ENCODE data around the gene PADI4. TPM values are rescaled to one million over a fixed set of nuclear protein-coding genes. Genes with fewer than 3 reads are reported as not detected.

PADI4 gene, protein sequence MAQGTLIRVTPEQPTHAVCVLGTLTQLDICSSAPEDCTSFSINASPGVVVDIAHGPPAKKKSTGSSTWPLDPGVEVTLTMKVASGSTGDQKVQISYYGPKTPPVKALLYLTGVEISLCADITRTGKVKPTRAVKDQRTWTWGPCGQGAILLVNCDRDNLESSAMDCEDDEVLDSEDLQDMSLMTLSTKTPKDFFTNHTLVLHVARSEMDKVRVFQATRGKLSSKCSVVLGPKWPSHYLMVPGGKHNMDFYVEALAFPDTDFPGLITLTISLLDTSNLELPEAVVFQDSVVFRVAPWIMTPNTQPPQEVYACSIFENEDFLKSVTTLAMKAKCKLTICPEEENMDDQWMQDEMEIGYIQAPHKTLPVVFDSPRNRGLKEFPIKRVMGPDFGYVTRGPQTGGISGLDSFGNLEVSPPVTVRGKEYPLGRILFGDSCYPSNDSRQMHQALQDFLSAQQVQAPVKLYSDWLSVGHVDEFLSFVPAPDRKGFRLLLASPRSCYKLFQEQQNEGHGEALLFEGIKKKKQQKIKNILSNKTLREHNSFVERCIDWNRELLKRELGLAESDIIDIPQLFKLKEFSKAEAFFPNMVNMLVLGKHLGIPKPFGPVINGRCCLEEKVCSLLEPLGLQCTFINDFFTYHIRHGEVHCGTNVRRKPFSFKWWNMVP
- total RNA-seq, result under 1 TPM; 0.08 to 0.71 (median 0.66) TPM

DNA sequence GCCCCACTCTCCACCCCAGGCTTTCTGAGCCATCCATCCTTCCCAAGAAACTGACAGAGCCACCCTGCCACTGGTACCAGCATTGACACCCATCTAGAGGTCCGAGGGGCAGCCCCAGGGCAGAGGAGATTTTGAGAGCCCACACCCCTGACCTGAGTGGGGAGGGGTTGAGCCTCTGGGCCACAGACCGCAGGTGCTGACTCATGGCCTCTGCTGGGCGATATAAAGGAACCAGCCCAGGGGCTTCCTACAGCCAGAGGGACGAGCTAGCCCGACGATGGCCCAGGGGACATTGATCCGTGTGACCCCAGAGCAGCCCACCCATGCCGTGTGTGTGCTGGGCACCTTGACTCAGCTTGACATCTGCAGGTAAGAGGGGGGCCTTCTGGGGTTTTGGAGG is at the start of gene PADI4:
PADI4 (plus strand) TSS at position 252 of the 400 bp plus-strand sequence; CDS start at position 278, 26 bp downstream.
- DNase-seq (no peak), ATAC-seq (no peak)
- Mint-ChIP-seq H3K36me3 (ENCODE audit: insufficient read depth) (no peaks in the 10 kb centered on the region), H3K4me1 (ENCODE audit: low read depth) (peaks cover 6% of the 10 kb centered on the region), H3K27me3 (ENCODE audit: low read depth) (peaks cover 30% of the 10 kb centered on the region), H3K4me3 (no peak within 1 kb of the TSS), H3K9me3 (peaks cover under 1% of the 10 kb centered on the region)

DNA sequence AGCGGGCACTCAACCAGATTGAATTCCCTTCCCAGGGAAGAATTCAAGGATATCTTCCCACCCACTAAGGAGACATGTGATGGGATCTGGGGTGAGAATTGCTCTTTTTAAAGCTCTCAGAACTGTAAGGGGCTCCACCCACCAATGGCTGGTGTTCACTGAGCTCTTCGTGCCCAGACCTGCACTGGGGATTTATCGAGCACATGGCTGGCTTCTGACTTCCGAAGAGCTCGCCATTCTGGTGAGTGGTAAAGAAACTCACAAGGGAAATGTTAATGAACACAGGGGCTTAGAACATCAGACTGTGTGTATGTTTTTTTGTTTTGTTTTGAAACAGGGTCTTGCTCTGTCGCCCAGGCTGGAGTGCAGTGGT is 49.3 kb upstream of the PADI4 start:
- Mint-ChIP-seq H3K4me1 (ENCODE audit: low read depth) (no peaks in the 10 kb centered on the region), H3K36me3 (ENCODE audit: insufficient read depth) (no peaks in the 10 kb centered on the region), H3K27me3 (ENCODE audit: low read depth) (peaks cover 20% of the 10 kb centered on the region), H3K4me3 (no peak overlapping the region), H3K9me3 (peaks cover 3% of the 10 kb centered on the region)
- ATAC-seq (no peak), DNase-seq (no peak)

DNA sequence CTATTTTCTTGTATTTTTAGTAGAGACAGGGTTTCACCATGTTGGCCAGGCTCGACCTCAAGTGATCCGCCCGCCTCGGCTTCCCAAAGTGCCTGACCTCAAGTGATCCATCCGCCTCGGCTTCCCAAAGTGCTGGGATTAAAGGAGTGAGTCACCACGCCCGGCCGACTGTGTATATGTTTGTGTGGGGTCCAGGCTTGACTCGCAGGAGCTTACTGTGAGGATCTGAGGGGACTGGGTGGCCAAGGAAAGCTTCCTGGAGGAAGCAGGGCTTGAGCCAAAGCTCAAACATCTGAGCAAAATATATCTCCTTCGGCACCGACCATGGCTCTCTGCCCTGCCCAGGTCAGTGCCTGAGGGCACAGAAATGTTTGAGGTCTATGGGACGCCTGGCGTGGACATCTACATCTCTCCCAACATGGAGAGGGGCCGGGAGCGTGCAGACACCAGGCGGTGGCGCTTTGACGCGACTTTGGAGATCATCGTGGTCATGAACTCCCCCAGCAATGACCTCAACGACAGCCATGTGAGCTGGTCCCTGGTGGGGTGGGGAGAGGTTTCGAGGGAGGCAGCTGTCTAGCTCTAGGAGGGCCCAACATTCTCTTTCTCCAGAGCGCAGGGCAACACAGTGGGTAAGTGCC is 48.6 kb upstream of the PADI4 start:
- ATAC-seq (no peak), DNase-seq (no peak)
- peaks cover 20% of the 10 kb centered on the region for H3K27me3 Mint-ChIP-seq (ENCODE audit: low read depth)
- no peak overlapping the region for H3K4me3 Mint-ChIP-seq
- no peaks in the 10 kb centered on the region for H3K4me1 Mint-ChIP-seq (ENCODE audit: low read depth)
- H3K9me3 Mint-ChIP-seq, result peaks cover 3% of the 10 kb centered on the region
- H3K36me3 Mint-ChIP-seq (ENCODE audit: insufficient read depth), result no peaks in the 10 kb centered on the region

DNA sequence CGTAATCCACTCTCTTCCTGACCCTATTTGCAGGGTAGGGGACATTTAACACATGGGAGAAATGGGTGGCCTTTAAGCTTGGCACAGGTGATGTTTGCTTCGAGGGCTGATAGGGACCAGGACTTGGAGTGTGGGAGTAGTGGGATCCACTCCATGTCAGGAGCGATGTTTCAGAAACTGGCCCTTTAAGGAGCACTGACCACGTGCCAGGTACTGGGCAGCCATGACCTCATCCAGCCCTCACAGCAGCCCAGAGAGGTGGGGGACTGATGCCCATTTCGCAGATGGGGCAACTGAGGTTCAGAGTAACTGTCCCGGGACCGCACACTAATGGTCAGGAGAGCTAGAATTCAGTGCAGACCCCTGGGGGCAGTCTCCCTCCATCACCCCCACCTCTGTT is 47.7 kb upstream of the PADI4 start:
- Mint-ChIP-seq H3K9me3 (peaks cover 3% of the 10 kb centered on the region), H3K27me3 (ENCODE audit: low read depth) (peaks cover 20% of the 10 kb centered on the region), H3K4me3 (no peak overlapping the region), H3K4me1 (ENCODE audit: low read depth) (no peaks in the 10 kb centered on the region), H3K36me3 (ENCODE audit: insufficient read depth) (no peaks in the 10 kb centered on the region)
- no peak for DNase-seq
- no peak for ATAC-seq

DNA sequence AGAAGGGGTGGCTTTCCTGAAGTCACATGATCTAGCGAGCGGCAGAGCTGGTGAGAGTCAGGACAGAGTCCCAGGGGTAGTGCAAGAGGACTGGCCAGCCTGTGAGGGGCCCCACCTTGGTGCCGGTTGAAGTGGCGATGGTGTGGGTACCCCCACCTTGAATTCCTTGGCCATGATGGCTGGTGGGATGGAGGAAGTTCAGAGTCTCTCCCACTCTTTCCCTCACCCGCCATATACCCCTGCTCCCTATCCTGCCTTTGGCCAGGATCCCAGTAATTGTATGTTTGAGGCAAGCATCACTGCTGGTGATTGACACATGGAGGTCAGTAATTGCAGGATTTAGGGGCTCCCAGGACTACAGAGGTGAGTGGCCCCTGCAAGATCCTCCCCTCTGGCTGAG is 47.3 kb upstream of the PADI4 start:
- ATAC-seq, result no peak
- no peak for DNase-seq
- Mint-ChIP-seq H3K36me3 (ENCODE audit: insufficient read depth) (no peaks in the 10 kb centered on the region), H3K4me1 (ENCODE audit: low read depth) (no peaks in the 10 kb centered on the region), H3K4me3 (no peak overlapping the region), H3K9me3 (peaks cover 3% of the 10 kb centered on the region), H3K27me3 (ENCODE audit: low read depth) (peaks cover 17% of the 10 kb centered on the region)

DNA sequence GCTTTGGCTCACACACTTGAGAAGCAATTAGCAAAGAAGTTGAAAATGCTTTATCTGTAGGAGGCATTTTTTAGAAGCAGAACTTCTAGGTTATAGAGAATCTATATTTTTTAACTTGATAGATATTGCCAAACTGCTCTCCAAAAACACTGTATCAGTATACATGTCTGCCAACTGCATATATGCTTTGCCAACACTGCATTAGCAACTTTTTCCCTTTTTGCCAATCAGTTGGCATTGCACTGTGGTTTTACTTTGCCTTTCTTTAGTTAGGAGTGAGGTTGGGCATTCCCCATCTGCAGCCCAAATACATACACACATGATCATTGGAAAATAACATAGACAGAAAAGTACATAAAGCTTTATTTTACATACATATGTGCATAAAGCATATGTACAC is 44.1 kb upstream of the PADI4 start:
- no peak overlapping the region for H3K4me3 Mint-ChIP-seq
- H3K4me1 Mint-ChIP-seq (ENCODE audit: low read depth), result no peaks in the 10 kb centered on the region
- ATAC-seq (no peak), DNase-seq (no peak)
- H3K9me3 Mint-ChIP-seq, result peaks cover 3% of the 10 kb centered on the region
- peaks cover 10% of the 10 kb centered on the region for H3K27me3 Mint-ChIP-seq (ENCODE audit: low read depth)
- no peaks in the 10 kb centered on the region for H3K36me3 Mint-ChIP-seq (ENCODE audit: insufficient read depth)

DNA sequence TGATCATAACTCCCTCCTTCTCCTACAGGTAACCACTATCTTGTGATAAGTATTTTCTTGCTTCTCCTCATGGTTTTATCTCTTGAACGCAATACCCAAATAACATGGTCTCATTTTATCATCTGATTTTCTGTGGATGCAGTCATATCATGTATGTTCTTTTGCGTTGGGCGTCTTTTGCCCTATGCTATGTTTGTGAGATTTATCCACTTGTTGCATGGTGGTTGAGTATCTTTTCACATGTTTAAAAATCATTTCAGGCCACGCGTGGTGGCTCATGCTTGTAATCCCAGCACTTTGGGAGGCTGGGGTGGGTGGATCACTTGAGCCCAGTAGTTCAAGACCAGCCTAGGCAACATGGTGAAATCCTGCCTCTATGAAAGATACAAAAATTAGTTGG is 43.5 kb upstream of the PADI4 start:
- Mint-ChIP-seq H3K4me1 (ENCODE audit: low read depth) (no peaks in the 10 kb centered on the region), H3K4me3 (no peak overlapping the region), H3K36me3 (ENCODE audit: insufficient read depth) (no peaks in the 10 kb centered on the region), H3K9me3 (peaks cover 3% of the 10 kb centered on the region), H3K27me3 (ENCODE audit: low read depth) (peaks cover 7% of the 10 kb centered on the region)
- ATAC-seq (no peak), DNase-seq (no peak)

DNA sequence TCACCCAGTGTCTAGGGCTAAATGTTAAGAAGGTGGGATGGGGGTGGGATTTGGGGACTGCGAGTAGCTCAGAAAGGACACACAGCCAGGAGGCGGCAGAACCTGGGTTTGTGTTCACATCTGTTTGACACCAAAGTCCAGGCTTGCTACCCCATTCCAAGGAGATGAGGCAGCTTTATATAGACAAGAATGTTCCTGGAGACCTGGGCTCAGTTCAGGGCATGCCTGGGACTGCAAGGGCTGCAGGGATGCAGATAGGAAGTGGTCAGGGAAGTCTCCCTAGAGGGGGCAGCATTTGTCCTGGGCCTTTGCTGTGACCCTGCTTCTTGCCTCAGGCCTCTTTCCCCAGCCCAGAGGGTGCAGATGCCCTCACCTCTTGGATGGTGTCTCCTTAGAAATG is 42.8 kb upstream of the PADI4 start:
- no peak overlapping the region for H3K4me3 Mint-ChIP-seq
- H3K27me3 Mint-ChIP-seq (ENCODE audit: low read depth), result peaks cover 4% of the 10 kb centered on the region
- H3K9me3 Mint-ChIP-seq, result peaks cover 3% of the 10 kb centered on the region
- H3K4me1 Mint-ChIP-seq (ENCODE audit: low read depth), result no peaks in the 10 kb centered on the region
- no peak for ATAC-seq
- H3K36me3 Mint-ChIP-seq (ENCODE audit: insufficient read depth), result no peaks in the 10 kb centered on the region
- DNase-seq, result no peak

DNA sequence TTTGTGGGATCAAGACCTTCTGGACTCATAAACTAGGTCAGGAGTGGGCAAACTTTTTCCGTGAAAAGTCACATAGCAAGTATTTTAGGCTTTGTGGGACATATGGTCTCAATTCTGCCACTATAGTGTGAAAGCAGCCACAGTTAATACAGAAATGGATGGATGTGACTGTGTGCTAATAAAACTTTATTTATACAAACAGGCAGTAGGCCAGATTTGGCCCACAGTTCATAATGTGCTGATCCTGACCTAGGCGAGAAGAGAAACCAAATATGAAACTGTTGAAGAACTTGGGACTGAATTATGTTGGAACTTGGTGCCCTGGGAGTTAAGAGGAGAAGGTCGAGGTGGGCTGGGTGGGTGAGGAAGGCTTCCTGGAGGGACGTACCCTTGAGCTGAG is 42.0 kb upstream of the PADI4 start:
- H3K36me3 Mint-ChIP-seq (ENCODE audit: insufficient read depth), result no peaks in the 10 kb centered on the region
- peaks cover 3% of the 10 kb centered on the region for H3K9me3 Mint-ChIP-seq
- ATAC-seq, result no peak
- no peak overlapping the region for H3K4me3 Mint-ChIP-seq
- H3K27me3 Mint-ChIP-seq (ENCODE audit: low read depth), result peaks cover 3% of the 10 kb centered on the region
- no peak for DNase-seq
- no peaks in the 10 kb centered on the region for H3K4me1 Mint-ChIP-seq (ENCODE audit: low read depth)

DNA sequence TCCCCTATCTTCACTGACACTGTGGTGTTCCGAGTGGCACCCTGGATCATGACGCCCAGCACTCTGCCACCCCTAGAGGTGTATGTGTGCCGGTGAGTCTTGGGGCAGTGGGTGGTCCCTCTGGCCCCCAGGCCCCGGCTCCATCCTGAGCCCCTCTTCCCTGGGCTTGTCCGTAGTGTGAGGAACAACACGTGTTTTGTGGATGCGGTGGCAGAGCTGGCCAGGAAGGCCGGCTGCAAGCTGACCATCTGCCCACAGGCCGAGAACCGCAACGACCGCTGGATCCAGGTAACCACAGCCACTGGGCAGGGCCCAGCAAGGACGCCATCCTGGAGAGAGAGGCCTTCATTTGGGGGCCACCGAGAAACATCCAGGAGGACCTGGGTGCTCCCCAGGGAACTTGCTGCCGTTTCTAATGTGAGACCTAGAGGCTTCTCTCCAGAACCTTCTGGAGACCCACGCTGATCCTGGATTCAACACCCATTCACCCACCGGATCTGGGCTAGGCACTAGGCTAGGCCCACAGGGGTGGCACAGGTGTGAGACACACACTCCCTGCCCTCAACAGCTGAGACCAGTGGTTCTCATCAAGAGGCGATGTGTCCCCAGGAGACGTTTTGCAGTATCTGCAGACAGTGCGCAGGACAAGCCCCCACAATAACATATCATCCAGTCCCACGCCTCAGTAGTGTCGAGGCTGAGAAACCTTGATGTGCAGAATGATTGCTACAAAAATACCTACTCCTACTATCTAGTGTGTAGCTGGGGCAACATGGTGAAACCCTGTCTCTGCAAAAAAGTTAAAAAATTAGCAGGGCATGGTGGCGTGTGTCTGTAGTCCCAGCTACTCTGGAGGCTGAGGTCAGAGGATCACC is 36.9 kb upstream of the PADI4 start:
- Mint-ChIP-seq H3K27me3 (ENCODE audit: low read depth) (peaks cover 7% of the 10 kb centered on the region), H3K4me1 (ENCODE audit: low read depth) (no peaks in the 10 kb centered on the region), H3K9me3 (no peaks in the 10 kb centered on the region), H3K4me3 (no peak overlapping the region), H3K36me3 (ENCODE audit: insufficient read depth) (no peaks in the 10 kb centered on the region)
- ATAC-seq (no peak), DNase-seq (no peak)

DNA sequence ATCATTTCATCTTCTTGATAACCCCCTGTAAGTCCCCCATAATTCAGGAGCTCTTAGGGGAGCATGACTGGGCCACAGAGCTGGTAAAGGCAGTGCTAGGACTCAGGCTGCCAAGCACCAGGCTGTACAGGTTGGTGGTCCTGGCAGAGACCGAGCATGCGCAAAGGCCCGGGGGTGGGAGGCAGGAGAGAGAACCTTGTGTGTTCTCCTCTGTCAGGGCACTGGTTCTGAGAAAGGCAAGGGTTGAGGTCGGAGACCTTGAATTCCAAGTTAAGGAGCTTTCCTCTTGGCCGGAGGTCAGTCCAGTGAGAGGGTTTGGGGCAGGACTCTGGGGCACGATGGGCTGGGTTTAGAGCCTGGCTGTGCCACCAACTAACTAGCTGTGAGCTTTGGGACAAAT is 35.9 kb upstream of the PADI4 start:
- Mint-ChIP-seq H3K4me3 (no peak overlapping the region), H3K4me1 (ENCODE audit: low read depth) (no peaks in the 10 kb centered on the region), H3K27me3 (ENCODE audit: low read depth) (peaks cover 7% of the 10 kb centered on the region), H3K36me3 (ENCODE audit: insufficient read depth) (no peaks in the 10 kb centered on the region), H3K9me3 (no peaks in the 10 kb centered on the region)
- DNase-seq (no peak), ATAC-seq (no peak)

DNA sequence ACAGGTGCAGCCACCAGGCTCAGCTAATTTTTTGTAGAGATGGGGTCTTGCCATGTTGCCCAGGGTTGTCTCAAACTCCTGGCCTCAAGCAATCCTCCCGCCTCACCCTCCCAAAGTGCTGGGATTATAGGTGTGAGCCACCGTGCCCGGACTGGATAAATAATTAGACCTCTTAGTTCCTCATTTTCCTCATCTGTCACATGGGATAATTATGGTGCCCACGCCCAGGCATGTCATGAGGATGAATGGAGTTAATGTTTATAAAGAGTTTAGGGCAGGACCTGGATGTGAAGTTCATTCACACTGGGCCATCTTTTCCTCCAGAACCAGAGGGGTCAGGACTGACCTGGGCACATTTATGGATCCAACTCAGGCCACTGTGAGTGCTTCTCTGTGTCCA is 35.4 kb upstream of the PADI4 start:
- DNase-seq, result no peak
- no peak for ATAC-seq
- Mint-ChIP-seq H3K27me3 (ENCODE audit: low read depth) (peaks cover 7% of the 10 kb centered on the region), H3K36me3 (ENCODE audit: insufficient read depth) (no peaks in the 10 kb centered on the region), H3K4me3 (no peak overlapping the region), H3K4me1 (ENCODE audit: low read depth) (no peaks in the 10 kb centered on the region), H3K9me3 (no peaks in the 10 kb centered on the region)

DNA sequence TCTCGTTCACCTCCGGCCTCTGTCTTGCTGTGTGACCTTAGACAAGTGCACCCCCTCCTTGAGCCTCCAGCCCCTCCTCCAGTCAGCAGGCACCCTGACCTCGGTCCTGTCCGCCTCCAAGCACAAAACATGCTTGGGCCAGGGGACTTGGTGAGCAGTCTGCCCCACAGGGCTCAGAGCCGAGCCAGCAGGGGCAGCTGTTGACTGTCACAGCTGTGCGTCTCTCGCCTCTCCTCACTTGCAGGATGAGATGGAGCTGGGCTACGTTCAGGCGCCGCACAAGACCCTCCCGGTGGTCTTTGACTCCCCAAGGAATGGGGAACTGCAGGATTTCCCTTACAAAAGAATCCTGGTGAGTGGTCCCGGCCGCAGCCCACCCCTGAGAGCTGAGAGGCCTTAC is 34.9 kb upstream of the PADI4 start:
- Mint-ChIP-seq H3K9me3 (no peaks in the 10 kb centered on the region), H3K36me3 (ENCODE audit: insufficient read depth) (no peaks in the 10 kb centered on the region), H3K27me3 (ENCODE audit: low read depth) (peaks cover 7% of the 10 kb centered on the region), H3K4me1 (ENCODE audit: low read depth) (no peaks in the 10 kb centered on the region), H3K4me3 (no peak overlapping the region)
- DNase-seq (no peak), ATAC-seq (no peak)
